ENCODE data around the gene ZNF664. TPM values are rescaled to one million over a fixed set of nuclear protein-coding genes. Genes with fewer than 3 reads are reported as not detected.

Gene ZNF664
- total and polyA plus RNA-seq, 8 donors = 23.0 to 72.7 (median 56.7) TPM

GRCh38 chr12:123958462-123958861, 14.6 kb upstream of the ZNF664 start:
- Histone ChIP-seq H3K36me3 (no peaks in the 10 kb centered on the region), H3K4me3 (no peak overlapping the region), H3K9me3 (no peaks in the 10 kb centered on the region), H3K4me1 (no peaks in the 10 kb centered on the region), H3K27me3 (no peaks in the 10 kb centered on the region), H3K27ac (no peak overlapping the region)
- no peak for ATAC-seq
- FAIRE-seq = no peak
- DNase-seq = no peak
- no peak for TF ChIP-seq CTCF (IDR thresholded peaks at IDR 0.05)
- intact Hi-C loops (cut with DNase I) = no loop called here
- 87 to 93% methylated on average over 8 of the region's 8 CpGs for WGBS, 2 donors

- H3K36me3 ChIP-seq = no peaks in the 10 kb centered on the region
- FAIRE-seq = no peak
- no peaks in the 10 kb centered on the region for H3K27me3 ChIP-seq
- no peak for DNase-seq
- no peak for TF ChIP-seq CTCF (IDR thresholded peaks at IDR 0.05)
- intact Hi-C loops (cut with DNase I) = no loop called here
- no peak overlapping the region for H3K4me3 ChIP-seq
- no peak overlapping the region for H3K27ac ChIP-seq
- H3K9me3 ChIP-seq = no peaks in the 10 kb centered on the region
- no peaks in the 10 kb centered on the region for H3K4me1 ChIP-seq
- ATAC-seq = no peak
- WGBS, 2 donors = 86 to 88% methylated on average over 9 of the region's 9 CpGs
Observed at GRCh38 chr12:123958876-123959275, 14.1 kb upstream of the ZNF664 start.

GRCh38 chr12:123960029-123960735, 12.8 kb upstream of the ZNF664 start:
- WGBS, 2 donors = 87 to 91% methylated on average over 9 of the region's 9 CpGs
- no peak for FAIRE-seq

GRCh38 chr12:123960856-123961255, 12.2 kb upstream of the ZNF664 start:
- Histone ChIP-seq H3K27ac (no peak overlapping the region), H3K4me3 (no peak overlapping the region), H3K9me3 (no peaks in the 10 kb centered on the region), H3K36me3 (no peaks in the 10 kb centered on the region), H3K27me3 (no peaks in the 10 kb centered on the region), H3K4me1 (no peaks in the 10 kb centered on the region)
- intact Hi-C loops (cut with DNase I) = no loop called here
- 75 to 79% methylated on average over 4 of the region's 4 CpGs for whole genome bisulfite sequencing, 2 donors
- TF ChIP-seq CTCF (IDR thresholded peaks at IDR 0.05) = no peak
- ATAC-seq (no peak), DNase-seq (no peak), FAIRE-seq (no peak)

More at GRCh38 chr12:123960029-123960735, 12.8 kb upstream of the ZNF664 start:
- DNase-seq = no peak
- no peak for TF ChIP-seq CTCF (IDR thresholded peaks at IDR 0.05)
- no peak for ATAC-seq
- no peaks in the 10 kb centered on the region for H3K27me3 ChIP-seq
- H3K9me3 ChIP-seq = no peaks in the 10 kb centered on the region
- H3K4me1 ChIP-seq = no peaks in the 10 kb centered on the region
- no peak overlapping the region for H3K27ac ChIP-seq
- H3K36me3 ChIP-seq = no peaks in the 10 kb centered on the region
- intact Hi-C loops (cut with DNase I) = no loop called here
- no peak overlapping the region for H3K4me3 ChIP-seq

GRCh38 chr12:123961585-123962345, 11.2 kb upstream of the ZNF664 start:
- H3K27me3 ChIP-seq = no peaks in the 10 kb centered on the region
- H3K27ac ChIP-seq = no peak overlapping the region
- no peak for ATAC-seq
- no peaks in the 10 kb centered on the region for H3K9me3 ChIP-seq
- intact Hi-C loops (cut with DNase I) = no loop called here
- no peaks in the 10 kb centered on the region for H3K36me3 ChIP-seq
- no peak for TF ChIP-seq CTCF (IDR thresholded peaks at IDR 0.05)
- 74% methylated on average over 12 of the region's 12 CpGs for WGBS, 2 donors
- DNase-seq = no peak
- H3K4me1 ChIP-seq = no peaks in the 10 kb centered on the region
- no peak for FAIRE-seq
- H3K4me3 ChIP-seq = no peak overlapping the region

Measured in pancreas (tissue), 10 donors.